Suppressor macrophage treated with lipopolysaccharide for 1 hour (primary cell): ENCODE results near the gene LRRC46.
A peak's percentile ranks its signal among the peaks of the same experiment; 100 is the strongest.

ENCODE experiments used
- DNase-seq, 3 donors: peaks; one replicate each; pipeline ENCODE4 v3.0.0-alpha.2; 2020 to 2022

LRRC46 gene

GRCh38 chr17:47834756-47835155 is 3.3 kb downstream of the LRRC46 start:
- DNase-seq: no peak

GRCh38 chr17:47836601-47837000 is 5.1 kb downstream of the LRRC46 start:
- DNase-seq: no peak

- DNase-seq: no peak
Observed at GRCh38 chr17:47837401-47838039, 6.0 kb downstream of the LRRC46 start.

GRCh38 chr17:47838636-47839035 is 7.2 kb downstream of the LRRC46 start:
- no peak for DNase-seq

GRCh38 chr17:47839071-47839470 is 7.6 kb downstream of the LRRC46 start:
- no peak for DNase-seq

GRCh38 chr17:47840001-47840741 is 8.7 kb downstream of the LRRC46 start:
- no peak for DNase-seq

- DNase-seq: peak; percentile 83 to 91 (median 90)
Observed at GRCh38 chr17:47840742-47841487, 9.4 kb downstream of the LRRC46 start, which contains the start of gene SCRN2. Gene SCRN2, minus strand, starts transcription at chr17:47841273. Its CDS starts 430 bp downstream, at chr17:47840843.

- DNase-seq: no peak
Observed at GRCh38 chr17:47841488-47842291, 10.2 kb downstream of the LRRC46 start.

- no peak for DNase-seq
Observed at GRCh38 chr17:47843391-47843730, 11.9 kb downstream of the LRRC46 start.

- DNase-seq: no peak
Observed at GRCh38 chr17:47844227-47844626, 12.8 kb downstream of the LRRC46 start.

GRCh38 chr17:47844814-47845715 is 13.6 kb downstream of the LRRC46 start:
- peak; percentile 28 to 60 (median 49) for DNase-seq

GRCh38 chr17:47845716-47846075 is 14.2 kb downstream of the LRRC46 start:
- no peak for DNase-seq

GRCh38 chr17:47846716-47847340 is 15.4 kb downstream of the LRRC46 start:
- DNase-seq: no peak

GRCh38 chr17:47847341-47848197 is 16.1 kb downstream of the LRRC46 start:
- DNase-seq: peak in 1 of 3 donors; percentile 54

GRCh38 chr17:47848198-47848513 is 16.7 kb downstream of the LRRC46 start:
- DNase-seq: no peak

GRCh38 chr17:47850373-47850691 is 18.9 kb downstream of the LRRC46 start:
- no peak for DNase-seq

GRCh38 chr17:47850692-47851573 is 19.5 kb downstream of the LRRC46 start, which contains the start of gene SP6:
Gene SP6, minus strand, starts transcription at chr17:47851163. Its CDS starts 2,734 bp downstream, at chr17:47848429.
- DNase-seq: peak; percentile 43 to 71 (median 51)

- DNase-seq: no peak
Observed at GRCh38 chr17:47851764-47852112, 20.3 kb downstream of the LRRC46 start.

GRCh38 chr17:47852113-47852949 is 20.9 kb downstream of the LRRC46 start:
- peak; percentile 70 to 80 (median 70) for DNase-seq
